OCI-LY7 (cell line): ENCODE measurements around the gene ACSL3.

Experiments
- CTCF ChIP-seq: fragments of 200-600 bp; sonication (generic); conservative IDR thresholded peaks from 2 replicates; pipeline ENCODE4 v1.5.1; 2014; ENCODE audit warnings: mild to moderate bottlenecking, antibody characterized with exemption, low read length, moderate library complexity, mixed read lengths
- EZH2phosphoT487 ChIP-seq: fragments of 200-600 bp; sonication (generic); IDR thresholded peaks from 2 replicates; pipeline ENCODE4 v1.6.1; 2018; ENCODE audit warnings: low read depth, borderline replicate concordance, mild to moderate bottlenecking, mixed run types, antibody characterized with exemption, low read length, moderate library complexity, mixed read lengths

DNA sequence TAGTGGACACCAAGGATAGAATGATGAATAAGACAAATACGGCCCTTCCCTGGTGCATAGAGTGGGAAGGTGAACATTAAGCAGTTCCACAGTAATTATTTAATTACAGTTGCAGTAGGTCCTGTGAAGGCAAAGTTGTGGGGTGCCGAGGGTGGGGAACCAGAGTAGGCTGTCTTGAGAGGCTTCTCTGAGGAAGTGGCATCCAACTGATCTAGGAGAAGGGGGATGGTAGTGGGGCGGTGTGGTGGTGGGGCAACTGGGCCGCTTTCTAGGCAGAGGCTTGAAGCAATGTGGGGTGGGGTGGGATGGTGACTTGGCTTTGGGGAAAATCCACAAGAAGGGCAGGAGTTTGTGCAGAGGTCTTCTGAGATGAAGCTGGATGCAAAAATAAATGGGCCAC, 11.7 kb downstream of the ACSL3 start:
- no peak for TF ChIP-seq CTCF
- no peak for TF ChIP-seq EZH2phosphoT487
